HFFc6 (cell line): ENCODE data around the gene APEH. TPM values are rescaled to one million over a fixed set of nuclear protein-coding genes. Genes with fewer than 3 reads are reported as not detected.

Source experiments
- DNase-seq: peaks from one replicate; pipeline ENCODE4 v3.0.0-alpha.2; 2018
- H3K27ac Mint-ChIP-seq: 2 replicates; pipeline ENCODE4 v1.8.0; 2020; ENCODE audit warnings: mild to moderate bottlenecking, mixed read lengths
- H3K27me3 Mint-ChIP-seq: 2 replicates; pipeline ENCODE4 v1.8.0; 2021; ENCODE audit warnings: mild to moderate bottlenecking, moderate library complexity, mixed read lengths; ENCODE audit not compliant: insufficient read depth
- H3K36me3 Mint-ChIP-seq: 2 replicates; pipeline ENCODE4 v1.8.0; 2021; ENCODE audit warnings: low read depth, mixed read lengths
- H3K4me1 Mint-ChIP-seq: 2 replicates; pipeline ENCODE4 v1.8.0; 2020; ENCODE audit warnings: low read depth, mixed read lengths
- H3K4me3 Mint-ChIP-seq: 2 replicates; pipeline ENCODE4 v1.8.0; 2020; ENCODE audit warnings: mild to moderate bottlenecking, moderate library complexity, mixed read lengths
- H3K9me3 Mint-ChIP-seq: 2 replicates; pipeline ENCODE4 v1.8.0; 2020; ENCODE audit warnings: mild to moderate bottlenecking, mixed read lengths
- total RNA-seq, 6 experiments: library from RNA; stranded (reverse); fragmentation: NEBNext Ultra II Directional; extraction: Animal tissue kit (Norgen Biotek cat#: 25700); gene quantifications; 2 replicates in 1 of 6; 3 replicates in 5 of 6; pipeline ENCODE4 v1.2.3, GENCODE V29; 2021
- TF ChIP-seq, protein P1 (sequence below): fragments of 200-600 bp; sonication (generic); IDR thresholded peaks from 2 replicates; pipeline ENCODE4 v1.5.0; 2021; ENCODE audit warnings: antibody characterized with exemption, mild to moderate bottlenecking

Gene APEH
- total RNA-seq, 6 experiments from 2014 or later, result 98.5 to 126 (median 112) TPM

DNA sequence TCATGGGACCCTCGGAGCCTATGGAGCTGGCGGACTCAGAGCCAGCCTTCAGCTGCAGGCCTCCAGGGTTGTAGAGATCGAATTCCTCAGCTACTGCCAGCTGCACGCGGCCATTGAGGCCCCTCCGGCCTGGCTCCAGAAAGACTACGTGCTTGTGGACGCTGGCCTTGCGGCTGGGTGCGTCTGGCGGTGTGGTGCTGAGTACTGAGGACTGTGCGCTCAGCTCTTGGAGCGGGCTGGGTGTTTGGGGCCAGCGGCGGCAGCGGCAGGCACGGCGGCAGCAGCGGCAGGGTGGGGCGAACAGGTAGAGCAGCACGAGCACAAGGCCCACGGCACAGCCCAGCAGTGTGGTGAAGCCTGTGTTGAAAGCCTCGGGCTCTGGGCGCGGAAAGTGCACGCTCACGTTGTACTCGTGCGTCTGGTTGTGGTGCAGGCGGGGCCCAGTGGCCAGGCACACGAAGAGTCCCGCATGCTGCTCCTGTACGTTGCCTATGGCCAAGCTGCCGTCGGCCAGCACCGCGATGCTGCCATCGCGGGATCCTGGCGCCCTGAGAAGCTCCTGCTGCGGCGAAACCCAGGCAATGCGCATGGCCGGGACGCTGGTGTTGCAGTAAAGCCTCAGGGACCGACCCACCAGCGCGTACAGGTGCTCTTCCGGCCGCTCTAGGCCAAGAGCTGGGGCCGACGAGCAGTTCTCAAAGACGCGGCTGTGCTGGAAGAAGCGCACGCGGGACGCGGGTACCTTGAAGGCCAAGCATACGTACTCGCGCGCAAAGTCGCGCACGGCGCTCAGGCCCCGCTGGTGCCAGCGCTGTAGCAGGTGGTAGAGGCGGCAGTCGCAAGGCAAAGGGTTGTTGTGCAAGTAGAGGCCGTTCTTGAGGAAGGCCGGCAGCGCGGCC is 44.1 kb downstream of the APEH start:
- peaks cover 26% of the 10 kb centered on the region for H3K4me1 Mint-ChIP-seq
- peaks cover 5% of the 10 kb centered on the region; the same call in 1 of the 2 replicates for H3K9me3 Mint-ChIP-seq
- DNase-seq, result no peak
- peaks cover 32% of the 10 kb centered on the region for H3K36me3 Mint-ChIP-seq
- peaks cover 21% of the 10 kb centered on the region for H3K27me3 Mint-ChIP-seq
- TF ChIP-seq, protein P1, sequence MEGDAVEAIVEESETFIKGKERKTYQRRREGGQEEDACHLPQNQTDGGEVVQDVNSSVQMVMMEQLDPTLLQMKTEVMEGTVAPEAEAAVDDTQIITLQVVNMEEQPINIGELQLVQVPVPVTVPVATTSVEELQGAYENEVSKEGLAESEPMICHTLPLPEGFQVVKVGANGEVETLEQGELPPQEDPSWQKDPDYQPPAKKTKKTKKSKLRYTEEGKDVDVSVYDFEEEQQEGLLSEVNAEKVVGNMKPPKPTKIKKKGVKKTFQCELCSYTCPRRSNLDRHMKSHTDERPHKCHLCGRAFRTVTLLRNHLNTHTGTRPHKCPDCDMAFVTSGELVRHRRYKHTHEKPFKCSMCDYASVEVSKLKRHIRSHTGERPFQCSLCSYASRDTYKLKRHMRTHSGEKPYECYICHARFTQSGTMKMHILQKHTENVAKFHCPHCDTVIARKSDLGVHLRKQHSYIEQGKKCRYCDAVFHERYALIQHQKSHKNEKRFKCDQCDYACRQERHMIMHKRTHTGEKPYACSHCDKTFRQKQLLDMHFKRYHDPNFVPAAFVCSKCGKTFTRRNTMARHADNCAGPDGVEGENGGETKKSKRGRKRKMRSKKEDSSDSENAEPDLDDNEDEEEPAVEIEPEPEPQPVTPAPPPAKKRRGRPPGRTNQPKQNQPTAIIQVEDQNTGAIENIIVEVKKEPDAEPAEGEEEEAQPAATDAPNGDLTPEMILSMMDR, result no peak
- no peak overlapping the region; the same call in 1 of the 2 replicates for H3K27ac Mint-ChIP-seq
- H3K4me3 Mint-ChIP-seq, result peak overlapping the region; percentile 74; the same call in 1 of the 2 replicates

DNA sequence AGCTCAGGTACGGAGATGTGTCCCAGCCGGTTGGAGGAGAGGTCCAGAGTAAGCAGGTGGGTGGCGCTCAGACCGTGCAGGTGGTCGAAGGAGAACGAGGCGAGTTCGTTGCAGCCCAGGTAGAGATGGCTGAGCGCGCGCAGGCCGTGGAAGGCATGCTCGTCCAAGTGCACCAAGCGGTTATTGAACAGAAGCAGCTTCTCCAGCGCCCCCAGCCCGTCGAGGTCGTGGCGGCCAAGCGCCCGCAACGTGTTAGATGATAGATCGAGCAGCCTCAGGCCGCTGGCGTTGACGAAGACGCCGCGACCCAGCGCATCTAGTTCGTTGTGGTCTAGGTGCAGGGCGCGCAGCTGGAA is 44.7 kb downstream of the APEH start:
- TF ChIP-seq, protein P1, result no peak
- no peak for DNase-seq
- Mint-ChIP-seq H3K36me3 (peaks cover 35% of the 10 kb centered on the region), H3K27me3 (peaks cover 27% of the 10 kb centered on the region), H3K27ac (no peak overlapping the region; the same call in 1 of the 2 replicates), H3K9me3 (peaks cover 5% of the 10 kb centered on the region; the same call in 1 of the 2 replicates), H3K4me3 (peak overlapping the region; percentile 74), H3K4me1 (peaks cover 27% of the 10 kb centered on the region)

DNA sequence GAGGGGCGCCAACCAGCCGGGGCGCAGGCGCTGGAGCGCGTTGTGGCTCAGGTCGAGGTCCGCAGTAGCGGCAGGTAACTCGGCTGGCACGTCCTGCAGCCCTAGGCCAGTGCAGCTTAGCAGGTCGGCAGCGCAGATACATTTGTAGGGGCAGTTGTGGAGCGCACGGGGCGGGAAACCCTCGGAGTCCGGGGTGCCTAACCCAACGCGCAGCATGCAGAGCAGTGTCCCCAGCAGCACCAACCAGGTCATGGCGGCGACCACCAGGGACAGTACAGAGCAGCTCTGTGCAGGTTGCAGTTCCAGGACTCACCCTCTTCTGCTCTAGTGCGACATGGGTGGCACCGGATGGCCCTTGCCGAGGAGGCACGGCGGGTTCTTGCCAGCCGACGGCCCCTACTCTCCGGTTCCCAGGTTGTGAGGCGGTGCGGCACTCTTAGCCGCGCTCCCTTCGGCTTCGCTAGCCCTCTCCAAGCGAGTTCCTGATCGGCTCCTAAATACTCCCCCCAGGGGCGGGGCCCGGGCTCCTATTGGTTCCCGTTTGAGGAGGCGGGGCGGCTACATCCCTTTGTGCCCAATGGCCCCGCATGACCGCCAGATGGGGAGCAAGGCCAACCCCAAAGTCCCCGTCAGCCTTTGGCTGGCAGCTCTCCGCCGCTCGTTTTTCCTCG is 45.2 kb downstream of the APEH start, which contains the start of gene AMIGO3:
TSS of gene AMIGO3 (minus strand) at position 471 of the 671 bp plus-strand sequence. CDS start at position 252, 219 bp downstream.
- Mint-ChIP-seq H3K27me3 (peaks cover 25% of the 10 kb centered on the region), H3K4me3 (peak within 1 kb of the TSS; percentile 74), H3K4me1 (peaks cover 30% of the 10 kb centered on the region), H3K27ac (peak within 1 kb of the TSS; percentile 69), H3K9me3 (peaks cover 5% of the 10 kb centered on the region; the same call in 1 of the 2 replicates), H3K36me3 (peaks cover 35% of the 10 kb centered on the region)
- DNase-seq, result peak; percentile 78
- TF ChIP-seq, protein P1, result peak; percentile 73

DNA sequence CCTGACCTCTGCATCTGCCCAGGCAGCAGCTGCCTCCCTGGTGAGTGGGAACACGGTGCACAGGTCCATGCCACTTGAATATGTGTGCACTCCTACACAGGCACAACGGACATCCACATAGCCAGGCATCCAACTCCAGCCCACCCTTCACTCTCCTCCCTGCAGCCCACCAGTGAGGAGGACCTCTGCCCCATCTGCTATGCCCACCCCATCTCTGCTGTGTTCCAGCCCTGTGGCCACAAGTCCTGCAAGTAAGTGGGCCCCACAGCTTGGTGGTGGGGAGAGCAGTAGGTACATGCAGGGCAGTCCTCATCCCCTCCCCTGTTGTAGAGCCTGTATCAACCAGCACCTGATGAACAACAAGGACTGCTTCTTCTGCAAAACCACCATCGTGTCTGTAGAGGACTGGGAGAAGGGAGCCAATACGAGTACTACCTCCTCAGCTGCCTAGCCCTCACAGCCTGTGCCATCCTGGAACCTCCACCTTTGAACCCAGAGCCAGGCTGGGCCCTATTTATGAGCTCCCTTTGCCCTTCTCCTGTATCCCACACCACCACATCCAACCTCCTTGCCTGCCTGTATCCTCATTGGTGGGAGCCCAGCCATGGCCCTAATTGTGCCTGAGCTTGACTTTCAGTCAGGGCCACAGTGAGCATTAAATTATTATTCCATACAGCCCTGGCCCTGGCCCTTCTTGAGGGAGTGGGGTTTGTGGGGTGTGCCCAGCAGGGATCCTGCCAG is 46.9 kb downstream of the APEH start:
- peaks cover 5% of the 10 kb centered on the region; the same call in 1 of the 2 replicates for H3K9me3 Mint-ChIP-seq
- H3K36me3 Mint-ChIP-seq, result peaks cover 35% of the 10 kb centered on the region
- H3K4me1 Mint-ChIP-seq, result peaks cover 36% of the 10 kb centered on the region
- H3K27me3 Mint-ChIP-seq, result peaks cover 25% of the 10 kb centered on the region
- no peak overlapping the region for H3K4me3 Mint-ChIP-seq
- TF ChIP-seq, protein P1, result no peak
- no peak for DNase-seq
- peak overlapping the region; percentile 56 for H3K27ac Mint-ChIP-seq

DNA sequence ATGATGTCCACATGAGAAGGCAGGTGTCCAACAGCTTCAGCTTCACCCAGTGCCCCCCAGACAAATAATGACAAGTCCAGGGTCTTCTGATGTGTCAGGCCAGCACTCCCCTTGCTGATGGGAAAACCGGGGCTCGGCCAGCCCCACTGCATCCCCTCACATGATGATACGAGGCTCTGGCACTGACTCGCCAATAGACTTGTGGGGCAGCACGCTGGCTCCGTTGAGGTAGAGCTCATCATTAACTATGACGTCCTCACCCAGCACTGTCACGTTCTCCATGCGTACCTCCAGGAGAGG is 47.4 kb downstream of the APEH start:
- peaks cover 25% of the 10 kb centered on the region for H3K27me3 Mint-ChIP-seq
- no peak overlapping the region for H3K4me3 Mint-ChIP-seq
- TF ChIP-seq, protein P1, result no peak
- peaks cover 5% of the 10 kb centered on the region; the same call in 1 of the 2 replicates for H3K9me3 Mint-ChIP-seq
- DNase-seq, result no peak
- peaks cover 36% of the 10 kb centered on the region for H3K4me1 Mint-ChIP-seq
- peaks cover 35% of the 10 kb centered on the region for H3K36me3 Mint-ChIP-seq
- H3K27ac Mint-ChIP-seq, result peak overlapping the region; percentile 56; the same call in 1 of the 2 replicates
